Germinal center (tissue), 1 donor: ENCODE results near the gene DPF3.
A peak's percentile ranks its signal among the peaks of the same experiment; 100 is the strongest.

Experiments used
- DNase-seq: peaks from one replicate; pipeline ENCODE4 v3.0.0; 2012; ENCODE audit warnings: mixed read lengths, low spot score

The DPF3 gene

GRCh38 chr14:72904840-72905561 is 11.1 kb upstream of the DPF3 start:
- peak; percentile 61 for DNase-seq

GRCh38 chr14:72904218-72904617 is 10.3 kb upstream of the DPF3 start:
- DNase-seq = no peak

DNA sequence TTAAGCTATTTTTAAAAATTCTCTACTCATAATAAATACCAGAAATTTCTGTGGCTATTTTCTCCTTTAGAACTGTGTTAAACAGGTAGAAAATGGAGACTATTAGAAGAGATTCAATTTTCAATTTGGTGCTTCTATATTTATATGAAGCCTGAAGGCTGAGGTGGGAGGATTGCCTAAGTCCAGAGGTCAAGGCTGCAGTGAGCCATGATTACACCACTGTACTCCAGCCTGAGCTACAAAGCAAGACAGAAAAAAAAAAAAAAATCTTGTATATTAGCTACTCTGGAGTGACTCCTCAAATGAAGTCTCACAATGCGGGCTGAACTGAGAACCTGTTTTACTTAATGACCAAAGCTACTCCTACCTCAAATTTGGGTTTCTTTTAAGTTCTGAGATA is 9.8 kb upstream of the DPF3 start:
- no peak for DNase-seq

DNA sequence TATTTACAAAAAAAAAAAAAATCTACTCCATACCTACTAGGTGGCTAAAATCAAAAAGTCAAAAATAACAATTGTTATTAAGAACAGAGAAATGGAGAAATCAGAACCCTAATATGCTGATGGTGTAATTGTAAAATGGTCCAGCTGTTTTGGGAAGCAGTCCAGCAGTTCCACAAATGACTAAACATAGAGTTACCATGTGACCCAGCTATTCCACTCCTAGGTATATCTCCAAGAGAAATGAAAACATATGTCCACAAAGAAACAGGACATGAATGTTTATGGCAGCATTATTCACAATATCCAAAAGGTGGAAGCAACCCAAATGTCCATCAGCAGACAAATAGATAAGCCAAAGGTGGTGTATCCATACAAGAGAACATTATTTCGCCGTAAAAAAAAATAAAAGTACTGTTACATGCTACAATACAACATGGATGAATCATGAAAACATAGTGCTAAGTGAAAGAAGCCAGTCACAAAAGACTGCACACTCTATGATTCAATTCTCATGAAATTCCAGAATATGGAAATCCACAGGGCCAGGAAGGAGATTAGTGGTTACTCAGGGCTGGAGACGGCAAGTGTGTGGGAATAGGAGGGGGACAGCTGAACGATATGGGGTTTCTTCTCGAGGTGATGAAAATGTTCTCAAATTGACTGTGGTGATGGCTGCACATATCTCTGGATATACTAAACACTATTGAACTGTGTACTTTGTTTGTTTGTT is 9.1 kb upstream of the DPF3 start:
- no peak for DNase-seq

GRCh38 chr14:72901361-72901760 is 7.5 kb upstream of the DPF3 start:
- DNase-seq = no peak

- no peak for DNase-seq
Observed at GRCh38 chr14:72898448-72898847, 4.5 kb upstream of the DPF3 start.

- peak; percentile 10 for DNase-seq
Observed at GRCh38 chr14:72894623-72895378, 900 bp upstream of the DPF3 start.

GRCh38 chr14:72894323-72894622 is 372 bp upstream of the DPF3 start:
- DNase-seq = no peak

DNA sequence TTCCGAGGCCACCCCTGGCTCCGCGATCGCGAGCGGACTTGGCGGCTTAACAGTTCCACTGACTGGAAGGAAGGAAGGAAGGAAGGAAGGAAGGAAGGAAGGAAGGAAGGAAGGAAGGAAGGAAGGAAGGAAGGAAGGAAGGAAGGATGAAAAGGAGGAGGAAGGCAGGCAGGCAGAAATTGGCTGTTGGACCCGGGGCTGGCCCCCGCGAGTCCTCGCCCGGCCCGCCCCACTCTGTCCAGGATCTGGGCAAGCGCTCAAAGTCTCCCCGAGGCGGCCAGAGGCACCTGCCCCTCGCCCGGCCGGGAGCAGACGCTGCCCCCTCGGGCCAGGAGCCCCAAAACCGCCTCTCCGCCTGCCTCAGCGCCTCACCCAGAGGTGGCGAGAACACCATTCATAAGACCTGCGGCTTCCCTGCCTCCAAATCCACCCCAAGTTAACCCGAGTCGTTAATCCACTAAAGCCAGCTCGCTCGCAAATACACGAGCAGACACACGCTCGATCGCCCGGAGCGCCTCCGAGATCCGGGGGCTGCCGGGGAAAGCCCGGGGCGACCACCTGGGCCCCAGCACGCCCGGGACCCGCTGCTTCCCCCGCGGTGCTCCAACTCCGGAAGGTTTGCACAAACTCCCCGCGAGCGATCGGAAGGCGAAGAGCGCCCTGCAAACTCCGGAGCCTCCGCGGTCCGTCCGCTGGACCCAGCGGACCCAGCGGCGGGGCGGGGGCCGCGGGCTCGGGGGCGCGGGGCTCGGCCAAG is 844 bp downstream of the DPF3 start:
- peak; percentile 58 for DNase-seq

GRCh38 chr14:72892103-72892878 is 1.6 kb downstream of the DPF3 start:
- DNase-seq = peak; percentile 15

- no peak for DNase-seq
Observed at GRCh38 chr14:72891666-72892102, 2.2 kb downstream of the DPF3 start.

- DNase-seq = no peak
Observed at GRCh38 chr14:72889366-72889765, 4.5 kb downstream of the DPF3 start.

GRCh38 chr14:72888636-72889201 is 5.2 kb downstream of the DPF3 start:
- DNase-seq = no peak

DNA sequence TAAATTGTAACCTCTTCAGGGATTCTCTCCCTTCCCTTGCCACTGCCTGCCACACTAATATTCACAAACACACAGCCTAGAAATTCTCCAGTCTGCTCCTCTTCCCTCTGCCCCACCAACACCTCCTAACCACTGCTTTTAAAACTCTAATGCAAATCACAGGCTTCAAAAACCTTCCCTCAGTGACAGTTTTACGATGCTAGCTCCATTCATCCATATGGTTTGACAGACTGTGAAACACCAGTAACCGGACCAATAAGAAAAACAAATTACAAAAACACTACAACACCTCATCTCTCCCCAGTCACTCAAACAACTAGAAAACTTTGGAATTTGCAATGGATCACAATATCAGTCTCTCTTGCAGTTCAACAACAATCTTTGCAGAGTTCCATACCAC is 5.7 kb downstream of the DPF3 start:
- no peak for DNase-seq

- no peak for DNase-seq
Observed at GRCh38 chr14:72887514-72887913, 6.4 kb downstream of the DPF3 start.

- no peak for DNase-seq
Observed at GRCh38 chr14:72884386-72884785, 9.5 kb downstream of the DPF3 start.

- DNase-seq = no peak
Observed at GRCh38 chr14:72883961-72884360, 9.9 kb downstream of the DPF3 start.

GRCh38 chr14:72883109-72883508 is 10.8 kb downstream of the DPF3 start:
- no peak for DNase-seq

DNA sequence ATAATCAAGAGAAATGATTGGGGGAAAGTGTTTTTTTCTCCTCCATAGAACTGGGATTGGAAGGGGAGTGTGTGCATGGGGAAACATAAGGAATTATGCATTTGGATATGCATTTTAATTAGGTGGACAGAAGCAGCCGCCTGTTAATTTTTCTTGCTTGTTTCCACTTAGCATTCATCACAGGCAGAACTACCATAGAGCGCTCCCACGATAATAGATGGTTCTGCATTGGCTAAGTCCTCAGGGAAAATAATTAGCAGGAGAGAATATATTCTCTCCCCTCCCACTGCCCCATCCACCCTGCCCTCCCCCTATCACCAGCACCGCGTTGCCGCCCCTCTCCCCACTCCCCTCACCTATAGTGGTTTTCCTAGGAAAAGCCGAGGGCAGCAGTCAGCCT is 11.4 kb downstream of the DPF3 start:
- DNase-seq = no peak

- no peak for DNase-seq
Observed at GRCh38 chr14:72882047-72882446, 11.9 kb downstream of the DPF3 start.

GRCh38 chr14:72881543-72881942 is 12.4 kb downstream of the DPF3 start:
- no peak for DNase-seq
